ENCODE measurements around the gene DELE1.
"Not testable (repeated sequence)": the region's sequence is repeated elsewhere in the genome, so short reads cannot be mapped to it uniquely, and the experiment has no call there.

The DELE1 gene

DNA sequence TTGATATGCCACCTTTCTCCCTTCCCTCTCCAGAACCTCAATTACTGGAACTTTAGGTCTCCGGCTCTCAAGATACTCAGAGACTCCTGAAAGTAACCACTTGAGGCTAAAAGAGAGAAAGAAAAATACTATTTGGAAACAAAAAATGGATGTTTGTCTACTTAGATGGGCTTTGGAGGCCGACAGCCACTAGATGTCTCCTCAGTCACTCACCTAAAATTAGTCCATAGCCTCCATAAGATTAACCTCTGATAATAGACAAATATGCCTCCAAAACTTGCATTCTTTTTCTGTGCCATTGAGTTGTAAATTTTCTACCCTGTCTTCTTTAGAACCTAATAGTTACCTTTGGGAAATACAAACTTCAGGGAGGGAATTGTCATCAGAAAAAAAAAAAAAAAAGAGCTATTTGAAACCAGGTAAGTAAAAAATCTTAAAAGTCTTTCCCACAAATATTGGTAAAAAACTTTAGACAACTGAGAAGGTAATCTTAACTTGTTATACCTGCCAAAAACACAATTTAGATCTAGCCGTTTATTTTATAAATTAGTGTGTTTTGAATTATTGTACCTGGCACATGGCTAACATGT, 34.3 kb upstream of the DELE1 start:
- DNase-seq: no peak

DNA sequence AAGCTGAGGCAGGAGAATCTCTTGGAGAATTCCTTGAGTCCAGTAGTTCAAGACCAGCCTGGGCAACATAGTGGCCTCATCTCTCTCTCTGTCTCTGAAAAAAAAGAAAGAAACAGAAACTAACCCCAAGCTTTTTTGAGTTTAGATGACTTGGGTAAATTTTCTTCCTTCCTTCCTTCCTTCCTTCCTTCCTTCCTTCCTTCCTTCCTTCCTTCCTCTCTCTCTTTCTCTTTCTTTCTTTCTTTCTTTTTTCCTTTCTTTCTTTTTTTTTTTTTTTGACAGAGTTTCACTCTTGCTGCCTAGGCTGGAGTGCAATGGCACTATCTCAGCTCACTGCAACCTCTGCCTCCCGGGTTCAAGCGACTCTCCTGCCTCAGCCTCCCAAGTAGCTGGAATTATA, 33.2 kb upstream of the DELE1 start:
- not testable (repeated sequence) for DNase-seq

DNA sequence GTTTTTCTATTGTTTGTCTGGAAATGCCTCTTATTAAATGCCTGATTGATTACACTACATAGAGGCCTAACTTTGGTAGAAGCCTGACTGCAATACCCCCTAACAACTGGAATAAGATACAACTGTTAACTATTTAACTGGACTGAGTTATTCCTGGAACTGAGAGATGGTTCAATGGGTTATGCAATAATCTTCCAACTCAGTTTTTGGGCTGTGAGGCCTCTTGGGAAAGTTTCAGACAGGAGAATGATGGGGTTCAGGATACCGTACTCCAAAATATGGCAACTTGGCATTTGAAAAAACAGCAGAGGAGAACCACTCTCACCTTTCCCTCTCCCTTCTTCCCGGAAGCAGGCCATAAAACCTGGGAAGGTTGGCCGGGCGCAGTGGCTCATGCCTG, 26.2 kb upstream of the DELE1 start:
- no peak for DNase-seq

DNA sequence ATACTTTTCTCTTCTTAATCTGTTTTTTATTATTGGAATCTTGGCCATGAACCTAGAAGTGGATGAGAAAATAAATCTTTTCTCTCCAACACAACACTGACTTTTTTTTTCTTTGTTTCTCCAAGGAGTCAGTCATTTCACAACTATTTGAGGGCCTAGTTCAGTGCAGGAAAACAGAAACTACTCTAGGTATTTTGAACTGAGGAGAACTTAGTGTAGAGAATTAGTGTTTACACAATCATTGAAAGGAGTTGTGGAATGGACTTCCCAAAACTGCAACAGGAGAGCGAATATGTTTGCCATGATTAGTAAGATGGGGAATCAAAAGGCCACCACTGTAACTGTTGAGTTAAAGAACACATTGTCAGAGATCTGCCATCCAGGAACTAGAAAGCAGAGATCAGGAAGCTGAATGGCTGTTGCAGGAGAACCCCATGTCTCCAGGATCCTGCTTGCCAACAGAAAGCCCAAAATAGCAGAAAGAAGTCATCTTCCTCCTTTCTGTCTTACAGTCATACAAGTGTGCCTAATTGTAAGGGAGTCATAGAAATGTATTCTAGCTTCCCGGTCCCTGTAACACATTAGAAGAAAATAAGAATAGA, 25.1 kb upstream of the DELE1 start:
- no peak for DNase-seq

DNA sequence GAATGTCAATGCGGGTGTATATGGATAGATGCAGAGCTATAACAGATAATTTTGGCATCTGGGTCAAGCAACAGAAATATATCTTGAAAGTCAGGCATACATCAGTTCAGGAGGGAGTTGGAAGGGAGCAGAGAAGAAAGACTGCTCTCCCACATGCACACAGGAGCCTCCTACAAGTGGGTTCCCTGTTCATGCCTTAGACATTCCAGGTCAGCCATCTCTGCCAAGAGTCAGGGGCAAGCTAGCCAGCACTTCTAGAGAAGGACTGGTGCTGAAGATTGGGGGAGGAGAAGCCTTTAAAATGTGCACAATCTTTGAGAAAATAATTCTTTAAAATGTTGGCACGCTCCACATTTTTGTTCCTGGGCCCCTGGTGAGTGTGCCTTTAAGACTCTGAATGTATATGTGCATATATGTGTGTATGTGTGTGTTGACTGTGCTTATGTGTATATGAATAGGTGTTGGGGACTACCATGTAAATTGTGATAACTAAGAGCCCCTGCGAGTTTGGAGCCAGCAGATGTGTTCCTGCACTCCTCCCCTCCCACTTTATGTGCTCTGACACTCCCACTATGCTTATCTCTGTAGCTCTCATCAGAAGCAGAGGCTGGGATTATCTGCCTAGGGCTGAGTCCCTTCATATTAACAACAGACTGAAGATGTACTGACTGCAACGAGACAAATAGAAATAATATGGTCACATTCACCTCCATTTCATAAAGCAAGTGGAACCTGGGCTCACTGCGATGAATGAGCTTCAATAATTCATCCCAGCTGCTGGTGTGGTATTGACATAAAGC, 21.5 kb upstream of the DELE1 start:
- DNase-seq: no peak

DNA sequence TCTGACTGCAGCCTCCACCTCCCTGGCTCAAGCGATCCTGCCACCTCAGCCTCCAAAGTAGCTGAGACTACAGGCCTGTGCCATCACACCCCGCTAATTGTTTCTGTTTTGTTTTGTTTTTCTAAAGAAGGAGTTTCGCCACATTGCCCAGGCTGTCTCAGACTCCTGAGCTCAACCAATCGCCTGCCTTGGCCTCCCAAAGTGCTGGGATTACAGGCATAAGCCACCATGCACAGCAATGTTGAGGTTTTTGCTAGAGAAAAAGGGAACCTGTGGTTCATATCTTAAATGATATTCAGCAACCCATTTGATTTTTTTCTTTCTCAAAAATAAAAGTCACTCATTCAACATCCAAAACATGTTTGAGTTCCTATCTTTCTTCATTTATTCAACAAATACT, 20.4 kb upstream of the DELE1 start:
- no peak for DNase-seq

DNA sequence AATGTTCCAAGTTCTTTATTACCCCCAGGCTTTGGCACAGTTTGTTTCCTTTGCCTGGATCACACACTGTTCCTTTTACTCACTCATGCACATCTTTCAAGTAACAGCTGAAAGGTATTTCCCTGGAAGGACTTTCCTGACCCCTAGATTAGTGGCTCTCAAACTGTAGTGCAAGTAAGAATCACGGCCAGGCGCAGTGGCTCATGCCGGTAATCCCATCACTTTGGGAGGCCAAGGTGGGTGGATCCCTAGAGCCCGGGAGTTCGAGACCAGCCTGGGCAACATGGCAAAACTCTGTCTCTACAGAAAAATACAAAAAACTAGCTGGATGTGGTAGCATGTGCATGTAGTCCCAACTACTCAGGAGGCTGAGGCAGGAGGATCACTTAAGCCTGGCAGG, 19.1 kb upstream of the DELE1 start:
- DNase-seq: no peak

DNA sequence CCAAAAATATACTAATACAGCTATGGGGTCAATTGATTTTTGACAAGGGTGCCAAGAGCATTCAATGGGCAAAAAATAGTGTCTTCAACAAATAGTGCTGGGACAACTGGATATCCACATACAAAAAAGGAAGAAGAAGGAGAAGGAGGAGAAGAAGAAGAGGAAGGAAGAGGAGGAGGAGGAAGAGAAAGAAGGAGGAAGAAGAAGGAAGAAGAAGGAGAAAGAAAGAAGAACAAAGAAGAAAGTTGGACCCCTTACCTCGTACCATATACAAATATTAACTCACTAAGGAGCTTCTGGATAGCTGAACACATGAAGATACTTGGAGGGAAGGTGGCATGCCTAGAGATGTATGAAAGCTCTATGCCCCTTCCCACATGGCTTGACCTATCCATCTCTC, 17.2 kb upstream of the DELE1 start:
- no peak for DNase-seq

DNA sequence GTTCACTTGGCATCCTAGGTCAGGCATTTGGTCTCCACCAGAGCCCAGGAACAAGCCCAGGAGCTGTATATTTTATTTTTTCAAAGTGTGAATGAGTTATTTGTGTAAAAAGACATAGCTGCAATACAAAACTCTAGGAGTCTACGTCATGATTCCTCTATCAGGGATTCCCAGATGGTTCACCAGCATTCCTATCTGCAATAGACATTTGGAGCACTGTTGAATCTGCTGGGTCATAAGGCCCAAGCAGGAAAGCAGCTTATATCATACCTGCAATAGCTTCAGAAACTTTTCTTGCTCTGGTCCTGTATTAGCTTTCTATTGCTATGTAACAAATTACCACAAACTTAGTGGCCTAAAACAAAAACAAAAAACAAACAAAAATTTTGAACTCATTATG, 16.7 kb upstream of the DELE1 start:
- no peak for DNase-seq

DNA sequence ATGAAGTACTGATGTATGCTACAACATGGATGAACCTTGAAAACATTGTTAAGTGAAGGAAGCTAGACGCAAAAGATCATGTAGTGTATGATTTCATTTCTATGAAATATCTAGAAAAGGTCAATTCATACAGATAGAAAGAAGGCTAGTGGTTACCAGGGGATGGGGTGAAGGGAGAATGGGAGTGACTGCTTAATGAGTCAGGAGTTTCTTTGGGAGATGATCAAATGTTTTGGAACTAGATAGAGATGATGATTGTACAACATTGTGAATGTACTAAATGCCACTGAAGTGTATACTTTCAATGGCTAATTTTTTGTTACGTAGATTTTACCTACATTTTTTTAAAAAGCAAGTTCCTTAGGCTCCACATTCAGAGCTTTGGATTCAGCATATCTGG, 14.9 kb upstream of the DELE1 start:
- no peak for DNase-seq

DNA sequence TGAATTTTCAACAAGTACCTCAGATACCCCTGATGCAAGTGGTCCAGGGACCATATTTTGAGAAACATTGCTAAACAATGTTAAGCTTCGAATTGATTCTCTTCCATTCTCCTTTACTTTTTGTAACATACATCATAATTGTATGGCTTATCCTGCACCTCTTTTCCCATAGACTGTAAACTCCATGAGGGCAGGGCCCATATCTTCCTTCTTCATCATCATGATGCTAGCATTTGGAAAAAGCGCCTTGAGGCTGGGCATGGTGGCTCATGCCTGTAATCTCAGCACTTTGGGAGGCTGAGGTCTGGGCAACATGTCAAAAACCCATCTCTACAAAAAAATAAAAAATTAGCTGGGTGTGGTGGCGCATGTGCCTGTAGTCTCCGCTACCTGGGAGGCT, 14.5 kb upstream of the DELE1 start:
- no peak for DNase-seq

DNA sequence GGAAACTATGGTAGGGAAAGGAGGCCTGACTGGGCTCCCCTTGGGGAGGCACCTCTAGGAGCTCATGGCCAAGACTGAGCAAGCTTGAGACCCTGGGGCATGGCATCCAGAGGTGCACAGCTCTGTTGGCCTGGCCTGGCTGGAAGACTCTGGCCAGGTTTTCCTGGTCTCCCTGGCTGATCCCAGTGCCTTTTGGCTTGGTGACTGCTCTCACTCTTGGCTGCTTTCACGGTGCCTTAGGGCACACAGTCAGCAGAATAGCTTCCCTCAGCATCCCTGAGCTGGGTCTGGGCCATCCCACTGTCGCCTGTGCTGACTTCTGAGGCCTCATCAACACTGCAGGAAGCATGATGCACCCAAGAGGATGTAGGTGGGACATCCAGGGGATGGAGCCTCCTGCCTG, 13.4 kb upstream of the DELE1 start:
- no peak for DNase-seq

DNA sequence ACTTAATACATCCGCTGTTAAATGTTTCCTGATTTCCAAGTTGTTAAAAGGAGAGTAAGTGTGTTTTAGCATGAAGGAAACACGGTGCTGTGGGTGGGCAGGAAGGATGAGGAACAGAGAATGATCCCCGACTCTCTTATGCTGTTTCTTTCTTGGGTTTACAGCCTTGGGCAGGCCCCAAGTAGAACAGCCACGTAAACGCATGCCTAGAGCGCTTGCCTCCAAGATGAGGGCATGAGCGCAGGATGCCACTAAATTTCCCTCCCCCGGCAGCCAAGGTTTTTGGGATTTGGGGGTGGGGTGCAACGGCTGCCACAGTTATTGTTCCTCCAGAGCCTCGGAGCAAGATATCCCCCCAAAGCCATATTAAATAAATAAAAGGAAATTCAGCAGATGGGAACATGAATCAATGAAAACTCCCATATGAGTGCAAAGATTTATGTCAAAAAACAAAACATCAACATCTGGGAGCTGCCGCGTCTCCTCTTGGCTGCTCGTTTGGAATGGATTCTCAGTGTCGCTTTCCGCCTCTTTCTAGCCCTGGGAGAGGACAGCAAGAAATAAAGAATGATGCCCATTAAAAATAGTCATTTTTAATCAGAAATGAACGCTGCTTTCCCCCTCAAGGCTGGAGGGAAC, 10.0 kb upstream of the DELE1 start:
- DNase-seq: no peak

DNA sequence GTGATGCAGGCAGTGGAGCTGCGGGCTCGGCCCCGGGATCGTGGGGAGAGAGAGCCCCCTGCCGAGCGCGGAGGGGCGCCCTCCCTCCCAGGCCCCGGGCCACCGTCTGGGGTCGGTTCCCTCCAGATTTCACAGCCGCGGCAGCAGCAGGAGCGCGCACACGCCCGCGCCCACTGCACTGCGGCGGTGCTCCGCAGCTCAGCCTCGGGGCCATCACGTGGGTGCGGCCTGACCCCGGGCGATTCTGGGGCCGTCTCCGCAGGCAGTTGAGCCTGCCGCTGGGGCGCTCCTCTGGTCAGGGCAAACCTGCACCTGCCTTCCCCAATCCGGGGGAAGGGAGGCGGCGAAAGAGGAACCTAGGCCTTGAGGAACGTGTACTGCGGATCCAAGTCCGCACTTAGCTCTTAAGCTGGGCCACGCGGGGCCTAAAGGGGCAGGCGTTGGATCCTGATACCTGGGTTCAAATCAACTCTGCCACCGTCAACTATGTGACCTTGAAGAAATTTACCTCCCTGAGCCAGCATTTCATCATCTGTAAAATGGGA, 9.4 kb upstream of the DELE1 start:
- no peak for DNase-seq

DNA sequence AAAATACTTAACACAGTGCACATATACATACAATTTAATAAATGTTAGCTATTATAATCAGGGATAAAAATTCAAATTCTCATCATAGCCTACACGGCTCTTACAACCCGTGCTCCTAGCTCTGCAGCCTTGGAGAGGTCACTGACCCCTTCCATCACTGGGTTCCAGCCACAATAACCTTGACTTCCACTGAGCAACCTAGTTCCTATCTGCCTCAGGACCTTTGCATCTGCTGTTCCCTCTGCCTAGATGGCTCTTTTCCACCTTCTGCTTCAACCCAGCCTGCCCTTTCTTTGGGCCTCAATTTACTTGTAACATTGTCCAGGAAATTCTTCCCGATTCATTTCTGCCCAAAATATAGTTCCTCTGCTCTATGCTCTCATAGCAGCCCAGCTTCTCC, 8.9 kb upstream of the DELE1 start:
- no peak for DNase-seq

DNA sequence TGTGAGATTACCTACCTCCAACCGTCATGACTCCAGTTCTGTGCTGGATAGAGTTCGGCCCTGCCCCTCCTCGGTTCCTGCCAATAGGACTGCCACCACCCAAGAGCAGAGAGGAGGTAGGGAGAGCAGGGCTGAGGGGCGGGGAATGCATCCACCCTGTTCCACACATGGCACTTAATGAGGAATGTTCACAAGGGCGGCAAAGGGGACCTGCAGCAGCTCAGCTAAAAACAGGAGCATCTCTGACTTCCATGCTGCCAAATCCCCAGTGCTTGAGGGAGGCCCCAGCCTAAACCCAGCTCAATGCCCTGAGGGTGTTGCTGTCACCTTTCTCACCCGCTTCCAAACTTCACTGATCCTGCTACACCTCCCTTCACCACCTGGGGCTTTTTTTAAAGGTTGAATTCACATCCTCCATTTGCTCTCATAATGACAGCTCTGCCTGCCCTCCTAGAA, 7.8 kb upstream of the DELE1 start:
- no peak for DNase-seq

DNA sequence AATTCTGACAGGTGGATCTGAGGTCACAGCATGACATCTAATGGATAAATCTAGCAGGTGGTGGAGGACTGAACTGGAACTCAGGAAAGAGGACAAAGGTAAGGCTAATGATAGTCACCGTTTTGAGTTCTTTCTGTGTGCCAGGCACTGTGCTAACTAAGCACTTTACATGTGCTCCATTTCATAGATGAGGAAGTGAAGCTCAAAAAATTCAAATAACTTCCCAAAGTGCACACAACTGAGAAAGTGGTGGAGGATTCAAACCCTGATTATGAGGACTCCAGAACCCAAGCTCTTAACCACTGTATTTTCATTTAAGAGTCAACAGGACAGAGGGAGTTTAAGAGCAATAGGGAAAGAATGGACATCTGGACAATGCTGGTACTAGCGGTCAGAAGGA, 7.1 kb upstream of the DELE1 start:
- no peak for DNase-seq

DNA sequence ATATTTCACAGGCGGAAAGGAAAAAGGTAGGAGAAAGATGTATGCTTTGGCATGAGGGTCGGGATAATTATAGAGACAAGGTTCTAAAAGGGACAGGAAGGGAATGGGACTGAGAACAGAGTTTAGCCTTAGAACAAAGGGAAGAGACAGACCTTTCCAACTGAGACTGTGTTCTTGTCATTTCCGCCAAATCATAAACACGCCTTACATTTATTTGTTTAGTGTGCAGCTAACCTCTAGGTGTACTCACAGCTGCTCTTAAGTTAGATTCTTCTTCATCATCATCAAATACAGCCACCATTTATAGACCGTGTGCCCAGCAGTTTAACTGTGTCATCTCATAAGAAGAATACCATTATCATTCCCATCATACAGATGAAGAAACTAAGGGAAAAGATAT, 5.9 kb upstream of the DELE1 start:
- no peak for DNase-seq

DNA sequence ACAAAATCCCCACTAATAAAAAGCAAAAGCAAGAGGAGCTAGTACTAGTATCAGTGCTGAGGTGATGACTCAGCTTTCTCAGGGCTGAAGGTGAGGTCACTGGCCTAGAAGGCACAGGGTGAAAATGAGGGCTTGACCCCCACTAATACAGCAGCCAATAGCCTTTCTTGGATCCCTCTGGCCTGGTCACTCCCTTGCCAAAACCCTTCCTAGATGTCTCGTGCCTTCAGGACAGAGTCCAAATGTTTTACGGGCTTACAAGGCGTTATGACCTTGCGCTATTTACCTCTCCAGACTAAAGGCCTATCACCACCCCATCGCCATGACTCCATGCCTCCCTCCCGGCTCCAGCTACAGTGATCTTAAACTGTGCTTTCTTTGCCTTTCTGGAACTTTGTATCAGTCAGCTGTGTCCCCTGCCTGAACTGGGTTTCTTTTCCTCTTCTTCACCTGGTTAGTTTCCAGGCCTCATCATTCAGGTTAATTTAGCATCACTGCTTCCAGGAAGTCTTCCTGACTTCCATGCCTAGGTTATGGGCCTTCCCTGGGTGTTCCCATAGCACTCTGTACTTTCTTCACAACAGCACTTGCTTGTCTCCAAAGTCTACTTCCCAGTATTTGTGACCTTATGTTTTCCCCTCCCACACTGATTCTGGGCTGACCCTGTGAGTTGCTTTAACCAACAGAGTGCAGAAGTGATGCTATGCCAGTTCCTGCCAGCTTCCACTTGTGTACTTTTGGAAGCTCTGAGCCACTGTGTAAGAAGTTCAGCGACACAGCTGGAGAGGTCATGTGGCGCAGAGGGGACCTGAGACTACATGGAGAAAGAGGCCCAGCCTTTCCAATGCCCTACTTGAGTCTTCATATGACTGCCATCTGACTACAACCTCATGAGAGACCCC, 4.2 kb upstream of the DELE1 start:
- DNase-seq: no peak

DNA sequence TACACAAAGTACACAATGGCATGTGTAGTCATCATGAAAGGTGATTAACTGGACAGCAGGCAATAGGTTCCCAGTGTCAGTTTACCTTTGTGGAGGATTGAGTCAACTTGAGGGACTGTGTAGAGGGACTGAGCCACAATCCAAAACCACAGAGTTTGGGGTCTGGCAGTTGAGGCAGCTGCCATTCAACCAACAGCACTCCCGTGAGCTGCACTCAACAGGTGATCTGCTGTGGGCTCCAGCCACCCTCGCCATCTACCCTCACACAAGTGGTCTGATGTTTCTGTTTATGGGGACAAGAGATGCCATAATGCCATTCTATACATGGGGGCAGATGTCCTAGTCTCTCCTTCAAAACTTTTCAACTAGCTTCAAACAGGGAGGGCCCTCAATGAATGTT, 2.9 kb upstream of the DELE1 start:
- no peak for DNase-seq

DNA sequence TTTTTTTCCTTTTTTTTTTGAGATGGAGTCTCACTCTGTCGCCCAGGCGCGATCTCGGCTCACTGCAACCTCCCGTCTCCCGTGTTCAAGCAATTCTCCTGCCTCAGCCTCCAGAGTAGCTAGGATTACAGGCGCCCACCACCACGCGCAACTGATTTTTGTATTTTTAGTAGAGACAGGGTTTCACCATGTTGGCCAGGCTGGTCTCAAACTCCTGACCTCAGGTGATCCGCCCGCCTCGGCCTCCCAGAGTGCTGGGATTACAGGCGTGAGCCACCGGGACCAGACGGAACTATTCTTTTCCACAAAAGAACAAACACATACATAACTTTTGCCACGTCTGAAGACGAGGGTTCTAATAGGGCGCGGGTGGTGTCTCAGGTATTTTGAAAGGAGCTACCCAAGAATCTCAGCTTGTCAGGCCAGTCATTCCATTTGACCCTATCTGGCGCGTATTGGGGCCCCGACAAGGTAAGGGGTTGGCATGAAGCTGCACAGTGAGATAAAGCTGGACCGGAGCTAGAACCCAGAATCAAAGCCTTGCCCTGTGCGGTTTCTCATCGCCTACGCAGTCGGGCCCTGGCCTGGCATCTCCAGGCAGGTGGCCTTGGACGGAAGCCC, 734 bp upstream of the DELE1 start:
- not testable (repeated sequence) for DNase-seq

DNA sequence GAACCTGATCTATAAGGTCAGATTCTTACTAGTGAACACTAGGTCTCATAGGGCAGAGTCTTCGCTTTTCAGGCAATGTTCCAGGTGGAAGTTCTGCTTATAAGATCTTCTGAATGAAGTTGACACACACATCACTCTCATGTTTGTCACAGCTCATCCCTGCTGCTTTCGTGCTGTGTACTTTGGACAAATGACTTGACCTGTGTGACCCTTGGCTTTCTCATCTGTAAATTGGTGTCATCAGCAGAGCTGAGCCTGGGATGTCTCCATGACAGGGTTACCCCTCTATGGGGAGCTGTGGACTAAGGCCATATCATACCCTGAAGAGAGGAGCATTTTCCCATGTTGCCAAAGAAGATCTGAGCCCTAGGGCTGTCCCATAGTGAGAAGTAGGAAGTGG, 2.8 kb downstream of the DELE1 start:
- DNase-seq: no peak
